HepG2 (cell line): Measurements from ENCODE around the gene GPR62. TPM values are rescaled to one million over a fixed set of nuclear protein-coding genes. Genes with fewer than 3 reads are reported as not detected.

ENCODE experiments used
- ATAC-seq: fragments of 200-7000 bp; cut with Tn5 transposase; 3 replicates; pipeline ENCODE4 v1.9.1; 2020; ENCODE audit warnings: mild to moderate bottlenecking, moderate library complexity
- BruUV-seq: library from RNA; stranded (reverse); fragments of 400-500 nt; replicated peaks from 2 replicates; lab custom pipeline; 2021; lab: Mats Ljungman, UMichigan
- CTCF ChIA-PET: fragments of 300-600 bp; formaldehyde crosslinking; extraction: SDS; loops from one replicate; lab custom pipeline; 2021; ENCODE audit warnings: low total read pairs, inconsistent platforms, low intra/inter-chr PET ratio; lab: Yijun Ruan, JAX
- POLR2A ChIA-PET: fragments of 350-600 bp; sonication (Branson Sonifier 250); formaldehyde crosslinking; loops from one replicate; lab custom pipeline; 2020; ENCODE audit warnings: antibody characterized with exemption, inconsistent platforms; lab: Yijun Ruan, JAX
- DNase-seq: peaks from one replicate; pipeline ENCODE4 v3.0.0-alpha.2; 2015; ENCODE audit warnings: low spot score
- FAIRE-seq: peaks from 3 replicates; lab custom pipeline; 2011; peaks lifted over from hg19 to GRCh38; lab: Jason Lieb, UNC
- H2AFZ ChIP-seq: one replicate; pipeline ENCODE4 v1.6.1; 2011; ENCODE audit warnings: low read length, inconsistent platforms
- H3K27ac ChIP-seq: fragments of 300-600 bp; 3 replicates; pipeline ENCODE4 v1.8.0; 2011; ENCODE audit warnings: mixed run types, mild to moderate bottlenecking, mixed read lengths, low read length, inconsistent platforms; ENCODE audit not compliant: insufficient read depth; ENCODE audit errors: extremely low read length
- H3K27me3 ChIP-seq, 2 experiments: fragments of 200-600 bp in 1 of 2; 2 replicates in 1 of 2; 3 replicates in 1 of 2; pipeline versions ENCODE4 v1.6.0 to v1.8.0; 2011; ENCODE audit warnings: low read length in 2 of 2, mild to moderate bottlenecking in 2 of 2, moderate library complexity in 2 of 2, inconsistent platforms in 1 of 2; ENCODE audit not compliant: insufficient read depth in 2 of 2, control insufficient read depth in 1 of 2
- H3K36me3 ChIP-seq, 2 experiments: fragments of 200-600 bp in 1 of 2; replicated peaks in 1 of 2; 2 replicates in 1 of 2; 3 replicates in 1 of 2; pipeline versions ENCODE4 v1.5.1 to v1.8.0; 2011; ENCODE audit warnings: low read length in 2 of 2, inconsistent platforms in 1 of 2; ENCODE audit not compliant: insufficient read depth in 2 of 2, control insufficient read depth in 1 of 2
- H3K4me1 ChIP-seq: 2 replicates; pipeline ENCODE4 v1.5.1; 2012; ENCODE audit warnings: low read length, inconsistent platforms; ENCODE audit not compliant: insufficient read depth
- H3K4me2 ChIP-seq: 2 replicates; pipeline ENCODE4 v1.6.0; 2011; ENCODE audit warnings: low read depth, low read length, inconsistent platforms
- H3K4me3 ChIP-seq, 3 experiments: fragments of 200-600 bp in 1 of 3; sonication (generic), shearing (Covaris generic) in 1 of 3; replicated peaks in 1 of 3; 2 replicates each; pipeline ENCODE4 v1.5.1; 2011 to 2016; ENCODE audit warnings: low read length in 3 of 3, inconsistent platforms in 2 of 3, low read depth in 2 of 3, mild to moderate bottlenecking in 2 of 3, control low read depth in 1 of 3, mixed read lengths in 1 of 3; ENCODE audit not compliant: insufficient read depth in 1 of 3
- H3K79me2 ChIP-seq: one replicate; pipeline ENCODE4 v1.6.1; 2011; ENCODE audit warnings: low read length, inconsistent platforms; ENCODE audit not compliant: insufficient read depth
- H3K9ac ChIP-seq: 2 replicates; pipeline ENCODE4 v1.6.0; 2011; ENCODE audit warnings: mild to moderate bottlenecking, low read depth, low read length, inconsistent platforms; ENCODE audit not compliant: insufficient read depth
- H3K9me3 ChIP-seq: 2 replicates; pipeline ENCODE4 v1.5.1; 2012; ENCODE audit warnings: mild to moderate bottlenecking, low read length
- H4K20me1 ChIP-seq: 2 replicates; pipeline ENCODE4 v1.6.0; 2011; ENCODE audit warnings: inconsistent platforms, mild to moderate bottlenecking, low read length, moderate library complexity; ENCODE audit not compliant: insufficient read depth
- BCL6 ChIP-seq: IDR thresholded peaks from 2 replicates; pipeline ENCODE4 v1.6.1; 2016; ENCODE audit warnings: missing genetic modification reagents, missing compliant biosample characterization
- EHMT2 ChIP-seq: fragments of 200-600 bp; sonication (generic); IDR thresholded peaks from 2 replicates; pipeline ENCODE4 v1.7.0; 2017; ENCODE audit warnings: antibody characterized with exemption, low read depth, low read length, borderline replicate concordance
- ELF3 ChIP-seq: IDR thresholded peaks from 2 replicates; pipeline ENCODE4 v1.6.1; 2016; ENCODE audit warnings: missing genetic modification reagents, missing compliant biosample characterization
- HNRNPK ChIP-seq: fragments of 200-400 bp; formaldehyde crosslinking; IDR thresholded peaks from 2 replicates; pipeline ENCODE4 v1.6.1; 2018; ENCODE audit warnings: low read length, low read depth, moderate library complexity, mild to moderate bottlenecking; ENCODE audit not compliant: poor library complexity, severe bottlenecking
- MIER2 ChIP-seq: IDR thresholded peaks from 2 replicates; pipeline ENCODE4 v1.6.1; 2016; ENCODE audit warnings: missing biosample characterization, missing genetic modification reagents
- POLR2G ChIP-seq: fragments of 200-400 bp; formaldehyde crosslinking; IDR thresholded peaks from 2 replicates; pipeline ENCODE4 v1.6.1; 2018; ENCODE audit warnings: mild to moderate bottlenecking, low read depth, low read length, moderate library complexity
- SAP130 ChIP-seq: IDR thresholded peaks from 2 replicates; pipeline ENCODE4 v1.6.1; 2016; ENCODE audit warnings: low read depth
- SSRP1 ChIP-seq: IDR thresholded peaks from 2 replicates; pipeline ENCODE4 v1.6.1; 2016; ENCODE audit warnings: control low read depth
- ZNF326 ChIP-seq: sonication (generic); formaldehyde crosslinking; IDR thresholded peaks from 2 replicates; pipeline ENCODE4 v1.4.0; 2020; ENCODE audit warnings: missing genetic modification reagents, borderline replicate concordance
- ZNF343 ChIP-seq: sonication (generic); formaldehyde crosslinking; IDR thresholded peaks from 2 replicates; pipeline ENCODE4 v1.4.0; 2020; ENCODE audit warnings: mild to moderate bottlenecking, missing genetic modification reagents
- ZNF367 ChIP-seq: sonication (generic); formaldehyde crosslinking; IDR thresholded peaks from 2 replicates; pipeline ENCODE4 v1.4.0; 2020; ENCODE audit warnings: missing genetic modification reagents, borderline replicate concordance
- WGBS: methylation state at CpG from one replicate; pipeline ENCODE4 v1.1.6; 2017; ENCODE audit warnings: low lambda C conversion rate; 5-methylcytosine and 5-hydroxymethylcytosine counted together
- in situ Hi-C: cut with HindIII; loops from 2 replicates; pipeline ENCODE4 v1.10.0; 2017; ENCODE audit warnings: low pct_unique_long_range_greater_than_20kb; ENCODE audit not compliant: extremely low pct_ligation_motif_present
- intact Hi-C: fragments of 100-400 bp; cut with micrococcal nuclease; formaldehyde crosslinking; loops from one replicate; pipeline ENCODE4 v1.10.0; 2022; ENCODE audit not compliant: unreplicated experiment
- polyA plus RNA-seq, 8 experiments: library from polyadenylated mRNA; depleted of rRNA in 3 of 8; stranded (reverse) in 7 of 8; unstranded in 1 of 8; fragments of >200 nt; fragmentation: Illumina TruSeq in 4 of 8; extraction: Trizol in 4 of 8; gene quantifications; 2 replicates each; pipeline versions ENCODE4 v1.2.1 to v1.2.3, GENCODE V29; 2011 to 2016; ENCODE audit warnings: low read depth in 4 of 8, missing spikeins in 1 of 8, mixed read lengths in 1 of 8; ENCODE audit not compliant: insufficient read depth in 1 of 8
- total RNA-seq, 5 experiments: library from RNA; depleted of rRNA; stranded (reverse); fragments of >200 nt; fragmentation: Illumina TruSeq; extraction: Trizol; gene quantifications; 2 replicates each; pipeline ENCODE4 v1.2.3, GENCODE V29; 2016; ENCODE audit warnings: low read depth in 1 of 5
- TF ChIP-seq, protein P1 (sequence below): IDR thresholded peaks from 2 replicates; pipeline ENCODE4 v1.6.1; 2016; ENCODE audit warnings: missing biosample characterization, missing genetic modification reagents, low read depth
- TF ChIP-seq, protein P2 (sequence below), 2 experiments: IDR thresholded peaks; 2 replicates each; pipeline ENCODE4 v1.6.1; 2011 to 2012; ENCODE audit warnings: low read length in 2 of 2, borderline replicate concordance in 1 of 2, low read depth in 1 of 2, mild to moderate bottlenecking in 1 of 2, moderate library complexity in 1 of 2
- TF ChIP-seq, protein P3 (sequence below): sonication (generic); formaldehyde crosslinking; IDR thresholded peaks from 2 replicates; pipeline ENCODE4 v1.5.0; 2020; ENCODE audit warnings: mild to moderate bottlenecking, missing genetic modification reagents

Gene GPR62
- total and polyA plus RNA-seq, 2 of the 13 experiments (the other 11 are each of a cell fraction or from before 2014, with no cell fraction given): not detected

DNA sequence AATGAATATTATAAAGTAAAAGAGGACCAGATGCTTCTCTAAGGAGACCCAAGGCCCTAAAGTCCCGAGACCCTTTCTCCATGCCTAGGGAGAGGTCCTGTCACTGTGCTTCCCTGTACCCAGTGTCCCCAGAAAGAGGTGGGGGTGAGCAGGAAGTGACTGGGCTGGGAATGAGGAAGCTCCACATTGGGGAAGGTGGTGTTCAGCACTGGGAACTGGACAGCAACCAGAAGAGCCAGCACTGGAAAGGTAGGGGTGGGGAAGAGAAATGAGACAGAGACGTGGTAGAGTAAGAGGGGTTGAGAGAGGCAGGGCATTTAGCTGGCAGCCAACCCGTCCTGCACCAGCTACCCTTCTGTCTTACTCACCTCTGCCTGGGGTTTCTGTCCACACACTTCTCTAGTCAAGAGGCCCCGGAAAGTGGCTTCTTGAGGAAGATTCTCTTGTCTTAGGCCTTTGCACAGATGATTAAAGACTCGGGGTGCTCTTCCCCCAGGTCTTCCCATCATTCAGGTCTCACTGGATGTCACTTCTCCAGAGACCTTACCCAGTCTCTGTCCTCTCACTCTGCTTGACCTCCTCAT is 25.7 kb upstream of the GPR62 start:
- POLR2A ChIA-PET: no interaction called here
- H3K27ac ChIP-seq: no peak overlapping the region
- no peak overlapping the region for H2AFZ ChIP-seq
- H3K4me3 ChIP-seq: no peak overlapping the region
- no peak overlapping the region for H3K4me2 ChIP-seq
- no TSS peak for BruUV-seq
- no peaks in the 10 kb centered on the region for H3K4me1 ChIP-seq
- DNase-seq: no peak
- ATAC-seq: peak; percentile 42
- no peak for FAIRE-seq
- intact Hi-C loops (no loop called here), in situ Hi-C loops (no loop called here)
- no peaks in the 10 kb centered on the region for H3K9me3 ChIP-seq
- H3K36me3 ChIP-seq: peaks cover 4 to 18% of the 10 kb centered on the region in 2 experiments; a peak in 4 of 5 replicates
- no peaks in the 10 kb centered on the region for H3K79me2 ChIP-seq
- CTCF ChIA-PET: no interaction called here
- H3K27me3 ChIP-seq: no peaks in the 10 kb centered on the region
- H4K20me1 ChIP-seq: no peaks in the 10 kb centered on the region
- 75% methylated on average over 5 of the region's 5 CpGs for WGBS
- no peak overlapping the region for H3K9ac ChIP-seq
- no peak for TF ChIP-seq ZNF343 (CRISPR knock-in tag)
- TF ChIP-seq, protein P1, sequence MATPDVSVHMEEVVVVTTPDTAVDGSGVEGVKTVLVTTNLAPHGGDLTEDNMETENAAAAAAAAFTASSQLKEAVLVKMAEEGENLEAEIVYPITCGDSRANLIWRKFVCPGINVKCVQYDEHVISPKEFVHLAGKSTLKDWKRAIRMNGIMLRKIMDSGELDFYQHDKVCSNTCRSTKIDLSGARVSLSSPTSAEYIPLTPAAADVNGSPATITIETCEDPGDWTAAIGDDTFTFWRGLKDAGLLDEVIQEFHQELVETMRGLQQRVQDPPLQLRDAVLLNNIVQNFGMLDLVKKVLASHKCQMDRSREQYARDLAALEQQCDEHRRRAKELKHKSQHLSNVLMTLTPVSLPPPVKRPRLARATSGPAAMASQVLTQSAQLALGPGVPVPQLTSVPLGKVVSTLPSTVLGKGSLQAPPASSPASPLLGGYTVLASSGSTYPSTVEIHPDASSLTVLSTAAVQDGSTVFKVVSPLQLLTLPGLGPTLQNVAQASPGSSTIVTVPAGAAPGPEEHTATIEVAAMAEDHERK: no peak
- TF ChIP-seq ZNF326 (CRISPR knock-in tag): no peak
- TF ChIP-seq, protein P2, sequence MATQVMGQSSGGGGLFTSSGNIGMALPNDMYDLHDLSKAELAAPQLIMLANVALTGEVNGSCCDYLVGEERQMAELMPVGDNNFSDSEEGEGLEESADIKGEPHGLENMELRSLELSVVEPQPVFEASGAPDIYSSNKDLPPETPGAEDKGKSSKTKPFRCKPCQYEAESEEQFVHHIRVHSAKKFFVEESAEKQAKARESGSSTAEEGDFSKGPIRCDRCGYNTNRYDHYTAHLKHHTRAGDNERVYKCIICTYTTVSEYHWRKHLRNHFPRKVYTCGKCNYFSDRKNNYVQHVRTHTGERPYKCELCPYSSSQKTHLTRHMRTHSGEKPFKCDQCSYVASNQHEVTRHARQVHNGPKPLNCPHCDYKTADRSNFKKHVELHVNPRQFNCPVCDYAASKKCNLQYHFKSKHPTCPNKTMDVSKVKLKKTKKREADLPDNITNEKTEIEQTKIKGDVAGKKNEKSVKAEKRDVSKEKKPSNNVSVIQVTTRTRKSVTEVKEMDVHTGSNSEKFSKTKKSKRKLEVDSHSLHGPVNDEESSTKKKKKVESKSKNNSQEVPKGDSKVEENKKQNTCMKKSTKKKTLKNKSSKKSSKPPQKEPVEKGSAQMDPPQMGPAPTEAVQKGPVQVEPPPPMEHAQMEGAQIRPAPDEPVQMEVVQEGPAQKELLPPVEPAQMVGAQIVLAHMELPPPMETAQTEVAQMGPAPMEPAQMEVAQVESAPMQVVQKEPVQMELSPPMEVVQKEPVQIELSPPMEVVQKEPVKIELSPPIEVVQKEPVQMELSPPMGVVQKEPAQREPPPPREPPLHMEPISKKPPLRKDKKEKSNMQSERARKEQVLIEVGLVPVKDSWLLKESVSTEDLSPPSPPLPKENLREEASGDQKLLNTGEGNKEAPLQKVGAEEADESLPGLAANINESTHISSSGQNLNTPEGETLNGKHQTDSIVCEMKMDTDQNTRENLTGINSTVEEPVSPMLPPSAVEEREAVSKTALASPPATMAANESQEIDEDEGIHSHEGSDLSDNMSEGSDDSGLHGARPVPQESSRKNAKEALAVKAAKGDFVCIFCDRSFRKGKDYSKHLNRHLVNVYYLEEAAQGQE (IDR thresholded peaks at IDR 0.05; ENCODE audit: borderline replicate concordance in 1 of 2, low read depth in 1 of 2, low read length in 2 of 2): peak; percentile 71 to 94
- TF ChIP-seq ZNF367: no peak
- TF ChIP-seq EHMT2: 0 out of 2 replicates have a peak, but pooled peaks have one; percentile 30
- TF ChIP-seq MIER2: peak; percentile 95
- no peak for TF ChIP-seq SSRP1
- 0 out of 2 replicates have a peak, but pooled peaks have one; percentile 31 for TF ChIP-seq POLR2G
- no peak for TF ChIP-seq HNRNPK
- TF ChIP-seq BCL6 (CRISPR knock-in tag): no peak
- TF ChIP-seq ELF3 (CRISPR knock-in tag): 0 out of 2 replicates have a peak, but pooled peaks have one; percentile 35
- TF ChIP-seq, protein P3, sequence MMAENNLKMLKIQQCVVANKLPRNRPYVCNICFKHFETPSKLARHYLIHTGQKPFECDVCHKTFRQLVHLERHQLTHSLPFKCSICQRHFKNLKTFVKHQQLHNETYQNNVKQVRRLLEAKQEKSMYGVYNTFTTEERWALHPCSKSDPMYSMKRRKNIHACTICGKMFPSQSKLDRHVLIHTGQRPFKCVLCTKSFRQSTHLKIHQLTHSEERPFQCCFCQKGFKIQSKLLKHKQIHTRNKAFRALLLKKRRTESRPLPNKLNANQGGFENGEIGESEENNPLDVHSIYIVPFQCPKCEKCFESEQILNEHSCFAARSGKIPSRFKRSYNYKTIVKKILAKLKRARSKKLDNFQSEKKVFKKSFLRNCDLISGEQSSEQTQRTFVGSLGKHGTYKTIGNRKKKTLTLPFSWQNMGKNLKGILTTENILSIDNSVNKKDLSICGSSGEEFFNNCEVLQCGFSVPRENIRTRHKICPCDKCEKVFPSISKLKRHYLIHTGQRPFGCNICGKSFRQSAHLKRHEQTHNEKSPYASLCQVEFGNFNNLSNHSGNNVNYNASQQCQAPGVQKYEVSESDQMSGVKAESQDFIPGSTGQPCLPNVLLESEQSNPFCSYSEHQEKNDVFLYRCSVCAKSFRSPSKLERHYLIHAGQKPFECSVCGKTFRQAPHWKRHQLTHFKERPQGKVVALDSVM (CRISPR knock-in tag): no peak
- TF ChIP-seq SAP130 (CRISPR knock-in tag): 0 out of 2 replicates have a peak, but pooled peaks have one; percentile 24
